K562 (cell line): Measurements from ENCODE around the gene GORASP1. TPM values are rescaled to one million over a fixed set of nuclear protein-coding genes. Genes with fewer than 3 reads are reported as not detected.

ENCODE experiments used
- ATAC-seq: fragments of 200-7000 bp; cut with Tn5 transposase; 3 replicates; pipeline ENCODE4 v1.9.1; 2020; ENCODE audit warnings: moderate library complexity
- BruUV-seq: library from RNA; stranded (reverse); fragments of 400-500 nt; replicated peaks from 2 replicates; lab custom pipeline; 2021; lab: Mats Ljungman, UMichigan
- CTCF ChIA-PET: fragments of 300-600 bp; formaldehyde crosslinking; extraction: SDS; loops from one replicate; lab custom pipeline; 2021; ENCODE audit warnings: low intra/inter-chr PET ratio; lab: Yijun Ruan, JAX
- POLR2A ChIA-PET: fragments of 300-600, 350-650 bp; sonication (Branson Sonifier 250); formaldehyde crosslinking; extraction: SDS; loops from one replicate; lab custom pipeline; 2021; ENCODE audit warnings: antibody characterized with exemption, inconsistent platforms; lab: Yijun Ruan, JAX
- DNase-seq, 4 experiments: peaks; one replicate each; pipeline versions ENCODE4 v3.0.0 to v3.0.0-alpha.2; 2011 to 2018; ENCODE audit warnings: low spot score in 3 of 4, mixed read lengths in 3 of 4; ENCODE audit errors: extremely low read depth in 1 of 4
- FAIRE-seq: peaks from 2 replicates; lab custom pipeline; 2011; peaks lifted over from hg19 to GRCh38; lab: Jason Lieb, UNC
- H2AFZ ChIP-seq: 2 replicates; pipeline ENCODE4 v1.6.0; 2011; ENCODE audit warnings: low read depth, low read length, control low read depth, inconsistent platforms
- H3K27ac ChIP-seq: fragments of 200-600 bp; 3 replicates; pipeline ENCODE4 v1.8.0; 2011; ENCODE audit warnings: low read depth, mild to moderate bottlenecking, control low read depth, inconsistent platforms, low read length, moderate library complexity, mixed read lengths; ENCODE audit errors: extremely low read depth
- H3K27me3 ChIP-seq, 2 experiments: fragments of 300-600 bp in 1 of 2; 2 replicates in 1 of 2; 3 replicates in 1 of 2; pipeline versions ENCODE4 v1.6.0 to v1.8.0; 2011; ENCODE audit warnings: inconsistent platforms in 2 of 2, low read length in 2 of 2, mild to moderate bottlenecking in 1 of 2, mixed read lengths in 1 of 2, moderate library complexity in 1 of 2; ENCODE audit not compliant: control insufficient read depth in 2 of 2, insufficient read depth in 2 of 2
- H3K36me3 ChIP-seq: fragments of 300-600 bp; 3 replicates; pipeline ENCODE4 v1.8.0; 2011; ENCODE audit warnings: mild to moderate bottlenecking, low read length, inconsistent platforms; ENCODE audit not compliant: control insufficient read depth, insufficient read depth
- H3K4me1 ChIP-seq, 2 experiments: fragments of 200-600 bp in 1 of 2; replicated peaks in 1 of 2; 2 replicates in 1 of 2; 3 replicates in 1 of 2; pipeline versions ENCODE4 v1.5.1 to v1.8.0; 2011; ENCODE audit warnings: inconsistent platforms in 2 of 2, low read length in 2 of 2, mild to moderate bottlenecking in 1 of 2, mixed read lengths in 1 of 2, moderate library complexity in 1 of 2; ENCODE audit not compliant: control insufficient read depth in 2 of 2, insufficient read depth in 2 of 2
- H3K4me2 ChIP-seq: 2 replicates; pipeline ENCODE4 v1.6.1; 2011; ENCODE audit warnings: low read length, control low read depth, inconsistent platforms, mixed read lengths; ENCODE audit not compliant: insufficient read depth
- H3K4me3 ChIP-seq: fragments of 200-600 bp; sonication (generic), shearing (Covaris generic); 2 replicates; pipeline ENCODE4 v1.5.1; 2016; ENCODE audit warnings: control low read depth, inconsistent platforms
- H3K79me2 ChIP-seq: fragments of 200-600 bp; 3 replicates; pipeline ENCODE4 v1.8.0; 2011; ENCODE audit warnings: low read length, inconsistent platforms; ENCODE audit not compliant: control insufficient read depth, insufficient read depth
- H3K9ac ChIP-seq, 2 experiments: 2 replicates each; pipeline versions ENCODE4 v1.6.0 to v1.6.1; 2011; ENCODE audit warnings: low read depth in 2 of 2, low read length in 2 of 2, control low read depth in 1 of 2, inconsistent platforms in 1 of 2, mild to moderate bottlenecking in 1 of 2, mixed read lengths in 1 of 2; ENCODE audit not compliant: insufficient read depth in 1 of 2
- H3K9me1 ChIP-seq: one replicate; pipeline ENCODE4 v1.6.0; 2011; ENCODE audit warnings: inconsistent platforms, mild to moderate bottlenecking, low read length, moderate library complexity; ENCODE audit not compliant: control insufficient read depth, insufficient read depth
- H3K9me3 ChIP-seq: replicated peaks from 2 replicates; pipeline ENCODE4 v1.5.1; 2011; ENCODE audit warnings: low read depth, low read length, inconsistent platforms; ENCODE audit not compliant: control insufficient read depth, insufficient read depth
- H4K20me1 ChIP-seq: replicated peaks from 2 replicates; pipeline ENCODE4 v1.6.1; 2011; ENCODE audit warnings: low read length, inconsistent platforms, mixed read lengths; ENCODE audit not compliant: control insufficient read depth, insufficient read depth
- BHLHE40 ChIP-seq: IDR thresholded peaks from 2 replicates; pipeline ENCODE4 v1.6.1; 2011; ENCODE audit warnings: low read length, improper control_type of control experiment
- HMG20B ChIP-seq: fragments of 250-450 bp; sonication (Bioruptor Pico); IDR thresholded peaks from 2 replicates; pipeline ENCODE4 v1.5.0; 2021; ENCODE audit warnings: mild to moderate bottlenecking
- PURB ChIP-seq: sonication (generic); formaldehyde crosslinking; IDR thresholded peaks from 2 replicates; pipeline ENCODE4 v1.9.0; 2021; ENCODE audit warnings: low read depth, mild to moderate bottlenecking, missing genetic modification reagents
- SPI1 ChIP-seq: IDR thresholded peaks from 2 replicates; pipeline ENCODE4 v1.6.1; 2011; ENCODE audit warnings: low read depth, low read length, control low read depth, borderline replicate concordance
- ZNF133 ChIP-seq: fragments of 250-450 bp; sonication (Bioruptor Pico); IDR thresholded peaks from 2 replicates; pipeline ENCODE4 v1.4.0; 2020; ENCODE audit warnings: mild to moderate bottlenecking
- ZNF217 ChIP-seq: sonication (generic); formaldehyde crosslinking; IDR thresholded peaks from 2 replicates; pipeline ENCODE4 v1.8.0; 2022; ENCODE audit warnings: mild to moderate bottlenecking, missing genetic modification reagents
- ZNF507 ChIP-seq: conservative IDR thresholded peaks from 2 replicates; pipeline ENCODE4 v1.6.1; 2017; ENCODE audit warnings: missing genetic modification characterization, missing compliant biosample characterization
- WGBS: fragments of 100-300 bp; shearing (Covaris generic); methylation state at CpG from one replicate; pipeline ENCODE4 v1.1.6; 2016; ENCODE audit warnings: low coverage, mixed read lengths; ENCODE audit not compliant: insufficient coverage; ENCODE audit errors: missing lambda C conversion rate; 5-methylcytosine and 5-hydroxymethylcytosine counted together
- in situ Hi-C: fragments of 300-500 bp; cut with MboI; formaldehyde crosslinking; loops from 4 replicates; pipeline ENCODE4 v1.15.0; 2018; ENCODE audit warnings: inconsistent platforms, mixed read lengths
- intact Hi-C: fragments of 100-400 bp; cut with micrococcal nuclease; formaldehyde crosslinking; loops from 2 replicates; pipeline ENCODE4 v1.14.2; 2022
- polyA plus RNA-seq, 8 experiments: library from polyadenylated mRNA; depleted of rRNA in 4 of 8; stranded (reverse) in 5 of 8; unstranded in 3 of 8; fragments of >200 nt; fragmentation: Nextera tagmentation in 2 of 8; fragmentation: Illumina TruSeq in 1 of 8; extraction: Ambion mirVana in 2 of 8; extraction: Trizol in 1 of 8; gene quantifications; 2 replicates each; pipeline versions ENCODE4 v1.2.1 to v1.2.3, GENCODE V29; 2011 to 2014; ENCODE audit warnings: inconsistent platforms in 1 of 8, missing spikeins in 1 of 8
- total RNA-seq, 7 experiments: library from RNA; depleted of rRNA in 6 of 7; stranded (reverse); fragments of >200 nt in 6 of 7; fragmentation: Illumina TruSeq in 2 of 7; extraction: Trizol in 2 of 7; gene quantifications; 2 replicates each; pipeline versions ENCODE4 v1.2.1 to v1.2.3, GENCODE V29; 2011 to 2021; ENCODE audit warnings: low replicate concordance in 1 of 7
- TF ChIP-seq, protein P1 (sequence below), 3 experiments: fragments of 200-800 bp in 1 of 3; sonication (Bioruptor generic) in 1 of 3; sonication (generic) in 1 of 3; formaldehyde crosslinking in 1 of 3; IDR thresholded peaks; 2 replicates each; pipeline versions ENCODE4 v1.6.1 to v1.8.0; 2016 to 2022; ENCODE audit warnings: mild to moderate bottlenecking in 2 of 3, missing compliant biosample characterization in 2 of 3, missing genetic modification characterization in 2 of 3, missing genetic modification reagents in 1 of 3
- TF ChIP-seq, protein P2 (sequence below): fragments of 200-800 bp; sonication (Bioruptor generic); IDR thresholded peaks from 2 replicates; pipeline ENCODE4 v1.6.1; 2017; ENCODE audit warnings: missing genetic modification characterization, missing compliant biosample characterization

Gene GORASP1
- total and polyA plus RNA-seq, 9 of the 15 experiments (the other 6 are each of a cell fraction or from before 2014, with no cell fraction given): 8.4 to 87.9 (median 67.6) TPM

DNA sequence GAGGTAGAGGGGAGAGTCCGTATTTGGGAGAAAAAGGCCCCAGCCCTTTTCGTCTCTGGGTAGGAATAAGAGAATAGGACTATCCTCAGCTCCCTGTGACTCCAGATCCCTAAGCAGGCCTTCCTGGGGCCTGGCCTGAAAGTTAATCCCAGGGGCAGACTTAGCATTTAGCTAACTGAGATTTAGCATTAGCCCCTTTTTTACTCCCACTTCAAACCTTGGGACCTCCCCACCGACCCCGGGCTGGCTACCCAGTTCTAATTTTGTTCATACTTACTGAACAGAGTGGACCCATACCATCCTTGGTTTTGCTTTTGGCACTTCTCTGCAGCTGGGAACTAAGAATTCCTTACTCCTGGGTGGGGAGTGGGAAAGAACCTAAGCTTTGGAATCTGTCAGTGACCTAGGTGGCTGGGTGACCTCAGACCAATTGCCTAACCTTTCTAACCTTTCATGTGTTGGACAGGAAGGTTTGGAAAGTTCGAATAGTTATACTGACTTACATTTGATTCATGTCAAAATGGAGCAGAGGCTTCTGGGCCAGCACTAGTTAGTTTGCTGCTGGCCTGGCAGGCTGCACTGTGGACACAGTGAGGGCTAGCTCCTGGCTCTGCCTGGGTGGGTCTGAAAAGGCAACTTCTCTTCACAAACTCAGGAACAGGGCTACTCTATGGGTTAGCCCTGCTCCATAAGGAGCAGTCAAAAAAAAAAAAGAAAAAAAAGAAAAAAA lies 11.7 kb upstream of the GORASP1 start (continued):
- TF ChIP-seq PURB: no peak
- TF ChIP-seq, protein P1, sequence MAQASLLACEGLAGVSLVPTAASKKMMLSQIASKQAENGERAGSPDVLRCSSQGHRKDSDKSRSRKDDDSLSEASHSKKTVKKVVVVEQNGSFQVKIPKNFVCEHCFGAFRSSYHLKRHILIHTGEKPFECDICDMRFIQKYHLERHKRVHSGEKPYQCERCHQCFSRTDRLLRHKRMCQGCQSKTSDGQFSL (CRISPR knock-in tag; IDR thresholded peaks at IDR 0.05): no peak
- TF ChIP-seq, protein P1 (tag; IDR thresholded peaks at IDR 0.05): no peak
- TF ChIP-seq HMG20B (CRISPR knock-in tag): no peak
- TF ChIP-seq ZNF133 (CRISPR knock-in tag): no peak
- TF ChIP-seq, protein P2, sequence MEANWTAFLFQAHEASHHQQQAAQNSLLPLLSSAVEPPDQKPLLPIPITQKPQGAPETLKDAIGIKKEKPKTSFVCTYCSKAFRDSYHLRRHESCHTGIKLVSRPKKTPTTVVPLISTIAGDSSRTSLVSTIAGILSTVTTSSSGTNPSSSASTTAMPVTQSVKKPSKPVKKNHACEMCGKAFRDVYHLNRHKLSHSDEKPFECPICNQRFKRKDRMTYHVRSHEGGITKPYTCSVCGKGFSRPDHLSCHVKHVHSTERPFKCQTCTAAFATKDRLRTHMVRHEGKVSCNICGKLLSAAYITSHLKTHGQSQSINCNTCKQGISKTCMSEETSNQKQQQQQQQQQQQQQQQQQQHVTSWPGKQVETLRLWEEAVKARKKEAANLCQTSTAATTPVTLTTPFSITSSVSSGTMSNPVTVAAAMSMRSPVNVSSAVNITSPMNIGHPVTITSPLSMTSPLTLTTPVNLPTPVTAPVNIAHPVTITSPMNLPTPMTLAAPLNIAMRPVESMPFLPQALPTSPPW (CRISPR knock-in tag): no peak
- no peak for TF ChIP-seq ZNF507

DNA sequence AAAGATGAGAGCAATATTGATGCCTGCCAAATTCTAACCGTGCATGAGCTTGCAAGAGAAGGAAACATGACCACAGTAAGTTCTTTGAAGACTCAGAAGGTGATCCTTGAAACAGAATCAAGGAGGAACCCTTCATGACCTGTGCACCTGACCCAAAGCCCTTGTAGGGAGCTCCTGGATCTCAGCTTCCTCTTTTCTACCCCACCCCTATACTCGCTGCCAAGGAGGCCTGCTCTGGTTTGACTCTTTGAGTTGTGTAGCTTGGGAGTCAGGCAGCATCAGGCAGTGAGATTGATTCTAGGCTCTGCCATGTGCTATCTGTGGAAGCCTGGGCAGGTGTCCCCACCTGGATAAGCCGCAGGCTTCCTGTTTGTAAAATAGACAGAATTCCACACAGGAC lies 10.7 kb upstream of the GORASP1 start:
- peak; percentile 66 for ATAC-seq
- no peaks in the 10 kb centered on the region for H3K36me3 ChIP-seq
- CTCF ChIA-PET: no interaction called here

More for the DNA sequence above, 10.7 kb upstream of the GORASP1 start:
- 18% methylated on average over 3 of the region's 3 CpGs for WGBS
- no peak overlapping the region for H3K9ac ChIP-seq
- BruUV-seq: no TSS peak
- DNase-seq: no peak
- POLR2A ChIA-PET: interaction anchor here (0.7 to 2.6 kb wide), 10 partner anchors 9 to 263 kb away, joined by 3 to 16 read pairs (median 3); partner anchors contain the start of genes GORASP1 and TTC21A
- in situ Hi-C loops (no loop called here), intact Hi-C loops (no loop called here)
- no peak overlapping the region for H3K27ac ChIP-seq
- no peaks in the 10 kb centered on the region; a peak in 1 of 5 replicates for H3K4me1 ChIP-seq
- no peaks in the 10 kb centered on the region for H4K20me1 ChIP-seq
- no peaks in the 10 kb centered on the region for H3K9me3 ChIP-seq
- H3K79me2 ChIP-seq: no peaks in the 10 kb centered on the region
- TF ChIP-seq BHLHE40: 0 out of 2 replicates have a peak, but pooled peaks have one; percentile 30
- peak; percentile 71 for TF ChIP-seq SPI1
- TF ChIP-seq ZNF217 (CRISPR knock-in tag): no peak
- H3K4me3 ChIP-seq: no peak overlapping the region
- H2AFZ ChIP-seq: no peak overlapping the region
- H3K4me2 ChIP-seq: no peak overlapping the region
- H3K9me1 ChIP-seq: no peaks in the 10 kb centered on the region
- H3K27me3 ChIP-seq: no peaks in the 10 kb centered on the region
- peak; percentile 48 for FAIRE-seq
